HL-60 (cell line): Measurements from ENCODE around the gene KNSTRN.

Experiments
- CTCF ChIP-seq: IDR thresholded peaks from one replicate; pipeline ENCODE4 v1.5.1; 2011; ENCODE audit warnings: low read length, control low read depth, inconsistent platforms; ENCODE audit not compliant: insufficient read depth
- POLR2AphosphoS5 ChIP-seq: IDR thresholded peaks from 2 replicates; pipeline ENCODE4 v1.6.1; 2012; ENCODE audit warnings: low read depth
- REST ChIP-seq: IDR thresholded peaks from 2 replicates; pipeline ENCODE4 v1.6.1; 2012; ENCODE audit warnings: low read depth; ENCODE audit not compliant: insufficient replicate concordance

GRCh38 chr15:40435023-40435709 lies 52.6 kb downstream of the KNSTRN start:
- TF ChIP-seq CTCF (no peak), POLR2AphosphoS5 (no peak), REST (no peak)
